Stimulated activated CD4-positive, alpha-beta T cell treated with anti-CD3 and anti-CD28 coated beads, Interleukin-1b, Interleukin-23, amount 100 ng/mL, for 1 hour (primary cell): Measurements from ENCODE around the gene KHK.
"Not testable (repeated sequence)": the region's sequence is repeated elsewhere in the genome, so short reads cannot be mapped to it uniquely, and the experiment has no call there.

ENCODE experiments used
- DNase-seq, 2 donors: peaks; one replicate each; pipeline ENCODE4 v3.0.0-alpha.2; 2020; ENCODE audit warnings: low read depth in 2 of 2

The KHK gene

DNA sequence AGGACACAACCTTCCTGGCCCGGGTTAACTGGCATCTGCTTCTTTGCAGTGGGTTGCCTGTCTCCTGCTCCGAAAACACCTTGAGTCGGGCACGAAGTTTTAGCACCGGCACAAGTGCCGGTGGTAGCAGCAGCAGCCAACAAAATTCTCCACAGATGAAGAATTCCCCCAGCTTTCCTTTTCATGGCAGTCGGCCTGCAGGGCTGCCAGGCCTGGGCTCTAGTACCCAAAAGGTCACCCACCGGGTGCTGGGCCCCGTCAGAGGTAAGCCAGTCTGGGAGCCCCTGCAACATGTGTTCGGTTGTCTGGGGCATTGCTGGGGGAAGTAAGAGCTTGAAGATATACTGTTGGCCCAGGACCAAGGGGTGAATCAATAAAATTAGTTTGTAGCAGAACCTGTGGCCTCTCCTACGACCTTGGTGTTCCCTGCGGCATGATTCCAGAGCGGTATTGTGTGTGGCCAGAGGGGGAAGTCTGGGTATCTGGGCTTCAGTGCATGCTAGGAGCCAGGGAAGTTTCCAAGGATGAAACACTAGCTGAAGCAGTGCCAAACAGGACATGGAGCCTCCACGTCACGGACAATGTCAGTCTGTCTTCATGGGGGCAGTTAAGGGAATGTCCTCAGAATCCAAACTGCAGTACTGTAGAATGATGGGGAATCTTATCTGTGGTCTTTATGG, 27.3 kb upstream of the KHK start:
- DNase-seq = no peak

DNA sequence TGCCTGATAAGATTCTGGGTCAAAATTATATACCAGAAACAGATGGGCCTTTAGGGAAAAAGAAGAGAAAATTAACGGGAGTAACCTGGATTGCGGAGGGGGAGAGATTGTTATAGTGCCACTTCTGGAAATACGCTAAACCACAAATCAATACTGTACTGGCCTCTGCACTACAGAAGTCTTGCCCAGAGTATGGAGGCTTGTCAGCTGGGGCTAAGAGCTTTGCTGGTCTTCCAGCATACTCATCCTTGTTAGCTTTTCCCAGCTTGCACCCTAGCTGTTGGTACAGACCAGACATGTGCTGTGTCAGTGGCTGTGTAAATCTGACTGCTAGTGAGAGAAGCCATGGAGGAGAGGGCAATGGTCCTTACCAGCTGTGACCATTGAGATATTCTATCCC, 26.2 kb upstream of the KHK start:
- no peak for DNase-seq

DNA sequence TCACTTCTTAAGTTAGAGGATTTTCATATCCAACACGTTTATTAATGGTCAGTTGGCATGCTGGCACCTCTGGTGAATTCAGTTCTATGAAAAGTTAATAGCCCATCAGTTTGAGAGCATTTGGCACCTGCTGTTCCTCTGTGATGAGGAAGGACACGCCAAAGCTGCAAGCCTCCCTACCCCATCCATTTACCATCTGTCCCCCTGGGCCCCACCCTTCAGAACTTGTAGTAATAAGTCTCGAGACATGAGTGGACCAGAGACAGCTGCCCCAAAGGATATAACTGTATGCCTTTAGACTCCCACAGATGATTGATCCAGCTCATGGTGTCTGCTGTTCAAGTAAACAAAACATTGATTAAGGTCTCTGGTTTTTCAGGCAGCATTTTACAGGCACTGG, 21.4 kb upstream of the KHK start:
- DNase-seq = no peak

DNA sequence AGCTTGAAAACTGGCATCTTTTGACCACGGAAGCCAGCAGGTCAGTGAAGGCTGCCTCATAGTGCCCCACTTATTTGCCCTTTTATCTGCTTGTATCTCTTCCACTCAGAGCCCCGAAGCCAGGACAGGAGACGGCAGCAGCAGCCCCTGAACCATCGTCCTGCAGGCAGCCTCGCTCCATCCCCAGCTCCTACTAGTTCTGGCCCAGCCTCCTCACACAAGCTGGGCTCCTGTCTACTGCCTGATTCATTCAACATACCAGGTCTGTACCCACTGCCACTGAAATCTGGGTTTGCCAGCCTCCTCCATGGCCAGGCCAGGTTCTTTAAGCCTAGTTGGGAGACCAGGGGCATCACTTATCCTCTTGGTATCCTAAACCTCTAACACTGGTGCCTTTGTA, 19.2 kb upstream of the KHK start:
- DNase-seq = no peak

DNA sequence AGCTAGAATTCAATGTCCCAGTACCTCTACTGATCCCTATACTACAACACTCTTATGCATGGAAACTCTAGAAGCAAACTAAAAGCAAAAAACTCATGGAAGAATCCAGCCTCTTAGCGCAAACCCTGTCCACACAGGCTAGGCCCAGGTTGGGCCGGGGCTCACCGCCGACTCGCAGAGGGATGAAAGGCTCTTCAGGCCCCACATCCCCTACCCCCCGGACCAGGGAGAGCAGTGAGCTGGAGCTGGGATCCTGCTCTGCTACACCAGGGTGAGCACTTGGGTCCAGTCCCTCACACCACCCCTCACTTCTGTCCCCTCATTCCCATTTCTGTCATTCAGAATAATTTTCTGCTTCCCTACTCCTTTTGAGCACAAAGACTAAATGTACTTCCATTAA, 17.1 kb upstream of the KHK start:
- DNase-seq = no peak

DNA sequence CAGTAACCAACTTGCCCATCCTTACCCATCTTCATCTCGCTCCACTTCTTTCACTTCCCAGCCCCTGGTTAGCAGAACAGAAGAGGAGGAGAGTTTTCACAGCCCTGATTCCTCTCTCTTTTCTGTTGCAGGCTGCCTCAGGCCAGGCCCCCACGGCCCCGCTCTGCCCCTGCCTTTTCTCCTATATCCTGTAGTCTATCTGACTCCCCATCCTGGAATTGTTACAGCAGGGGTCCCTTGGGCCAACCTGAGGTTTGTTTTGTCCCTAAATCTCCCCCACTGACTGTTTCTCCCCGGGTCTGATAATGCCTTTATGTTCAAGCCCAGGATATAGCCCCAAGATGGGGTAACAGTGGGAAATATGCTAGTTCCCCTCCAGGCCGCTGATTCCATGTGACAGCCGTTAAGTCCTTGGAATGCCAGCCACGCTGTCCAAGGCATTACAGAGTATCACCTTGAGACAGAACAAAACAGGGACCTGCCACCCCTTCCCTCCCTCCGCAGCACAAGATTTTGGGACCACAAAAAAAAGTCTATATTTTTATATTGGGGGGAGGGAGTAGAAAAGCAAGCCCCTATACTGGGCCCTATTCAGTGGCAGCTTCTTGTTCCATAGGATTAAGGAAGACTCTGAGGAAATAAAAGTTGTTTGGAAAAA, 16.5 kb upstream of the KHK start:
- no peak for DNase-seq

DNA sequence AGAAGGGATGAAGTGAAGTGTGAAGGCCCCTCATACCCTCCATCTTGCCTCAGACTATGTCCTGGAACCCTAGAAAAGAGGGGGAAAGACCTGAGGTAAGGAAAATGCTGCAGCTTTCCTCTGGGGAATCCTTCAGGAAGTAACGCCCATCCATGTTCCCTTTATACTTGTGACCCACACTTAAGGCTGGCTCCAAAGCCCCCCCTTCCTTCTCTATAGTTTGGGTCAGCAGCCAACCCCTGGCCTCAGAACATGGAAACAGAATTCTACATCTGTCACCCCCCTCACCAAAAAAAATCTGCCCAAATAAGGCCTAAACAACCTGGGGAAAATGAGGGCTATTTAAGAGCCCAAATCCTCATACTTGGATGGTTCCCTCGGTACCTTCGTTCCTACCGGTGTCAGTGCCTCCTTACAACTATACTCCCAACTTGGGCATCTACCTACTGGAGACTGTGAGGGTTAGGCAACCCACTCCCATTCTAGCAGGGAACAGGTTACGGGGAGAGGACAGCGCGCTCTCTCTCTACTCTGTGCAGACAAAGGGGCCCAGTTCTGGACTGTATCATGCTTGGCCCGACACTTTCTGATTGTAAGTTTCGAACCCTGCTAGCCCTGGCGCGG, 15.8 kb upstream of the KHK start:
- DNase-seq = no peak

DNA sequence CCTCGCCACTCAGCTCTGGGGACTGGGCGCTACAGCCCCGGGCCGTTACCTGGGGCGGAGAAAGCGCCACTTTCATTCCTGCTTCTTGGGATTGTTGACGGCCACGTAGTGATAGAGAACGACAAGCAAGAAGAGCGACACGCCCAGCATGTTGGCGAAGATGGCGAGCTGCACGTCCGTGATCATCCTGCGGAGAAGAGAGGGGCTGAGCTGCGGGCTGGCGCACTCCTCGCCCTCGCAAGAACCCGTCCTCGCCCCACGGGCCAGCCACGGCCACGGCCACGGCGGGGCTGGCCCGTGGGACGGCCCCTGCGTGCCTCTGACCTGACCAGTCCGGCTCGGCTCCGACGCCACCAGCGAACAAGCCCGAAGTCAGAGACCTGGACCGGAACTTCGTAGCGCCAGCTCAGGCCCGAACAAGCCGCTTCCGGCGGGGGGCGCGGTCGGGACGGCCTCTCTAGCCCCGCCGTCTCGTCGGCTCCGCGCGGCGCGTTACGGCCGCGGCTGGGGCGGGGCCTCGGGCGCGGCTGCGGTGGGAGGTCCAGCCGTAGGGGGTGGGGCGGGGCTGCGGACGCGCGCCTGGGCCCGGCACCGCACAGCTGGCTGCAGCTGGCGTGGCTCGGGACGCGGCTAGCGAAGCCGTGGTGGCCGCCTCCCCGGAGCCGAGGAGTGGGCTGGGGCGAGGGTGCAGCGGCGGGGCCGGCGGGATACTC, 15.1 kb upstream of the KHK start, which contains the start of gene OST4:
TSS of gene OST4 (minus strand) at position 378 of the 713 bp plus-strand sequence.
- peak; percentile 68 to 80 for DNase-seq

DNA sequence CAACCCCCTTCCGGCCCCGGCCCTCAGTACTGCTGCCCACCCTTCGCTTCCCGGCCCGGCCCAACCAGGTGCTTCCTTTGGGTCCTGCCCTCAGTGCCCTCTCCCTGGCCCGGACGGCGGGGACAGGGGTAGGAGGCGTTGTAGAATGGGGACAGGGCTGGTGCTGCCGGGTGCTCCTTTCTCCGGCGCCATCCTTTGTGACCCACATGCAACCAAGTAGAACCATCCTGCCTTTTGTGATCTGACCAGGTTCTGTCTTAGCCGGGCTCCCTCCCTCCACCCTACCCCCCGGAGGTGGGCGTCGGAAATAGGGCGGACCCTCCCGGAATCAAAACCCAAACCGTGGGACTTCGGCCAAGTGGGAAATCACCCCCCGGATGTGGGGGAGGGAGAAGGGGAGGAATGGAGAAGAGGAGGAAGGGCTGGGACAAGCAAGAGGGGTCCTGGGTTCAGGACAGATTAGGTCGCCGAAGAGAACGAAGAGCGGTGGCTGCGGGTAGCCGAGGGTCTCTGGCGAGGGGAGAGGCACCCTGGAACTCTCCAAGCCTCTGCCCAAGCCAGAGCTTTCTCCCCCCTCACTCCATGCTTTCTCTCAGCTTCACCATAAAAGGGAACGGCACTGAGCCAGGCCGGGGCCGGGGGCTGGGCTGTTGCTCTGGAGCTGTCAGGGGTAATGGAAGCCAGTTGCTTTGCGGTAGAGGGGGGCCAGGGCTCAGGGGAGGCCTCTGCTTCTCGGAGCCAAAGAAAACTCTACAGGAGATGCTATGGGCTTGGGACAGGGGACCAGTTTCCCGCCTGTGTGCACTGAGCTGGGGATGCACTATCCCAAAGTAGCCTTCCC, 14.4 kb upstream of the KHK start:
- no peak for DNase-seq

DNA sequence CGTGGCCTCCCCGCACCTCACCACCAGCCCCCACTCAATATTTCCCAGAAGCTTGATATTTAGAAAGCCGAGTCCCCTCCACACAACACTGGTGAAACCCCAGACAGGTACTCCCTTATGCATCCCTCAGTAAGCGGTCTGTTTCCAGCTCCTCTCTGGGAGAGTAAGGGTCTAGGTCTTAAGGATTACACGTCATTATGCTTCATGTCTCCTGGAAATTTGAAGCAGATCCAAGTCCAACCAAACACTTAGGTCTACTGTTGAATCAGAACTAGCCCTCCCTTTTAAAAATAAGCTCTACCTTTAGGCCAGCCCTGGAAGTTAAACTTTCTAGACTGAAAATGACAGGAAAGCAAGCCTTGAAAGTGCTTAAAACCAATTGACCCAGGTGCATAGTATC, 13.7 kb upstream of the KHK start:
- no peak for DNase-seq

DNA sequence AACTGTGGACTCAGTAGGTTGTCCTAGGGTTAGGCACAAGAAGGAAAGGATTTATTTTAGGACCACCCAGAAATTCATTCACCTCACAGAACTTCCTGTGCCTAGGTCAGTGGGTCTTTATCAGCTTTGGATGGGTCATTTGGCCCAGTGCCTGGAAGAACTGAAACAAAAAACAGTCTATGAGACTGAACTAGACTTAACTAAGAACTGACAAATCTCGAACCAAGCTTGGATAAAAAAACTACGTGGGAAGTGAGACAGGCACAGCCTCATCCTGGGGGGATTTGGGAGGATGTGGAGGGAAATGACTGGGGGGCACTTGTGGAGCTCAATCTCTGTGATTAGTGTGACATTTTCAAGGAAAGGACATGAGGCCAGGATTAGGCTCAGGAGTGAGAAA, 12.8 kb upstream of the KHK start:
- DNase-seq = no peak

DNA sequence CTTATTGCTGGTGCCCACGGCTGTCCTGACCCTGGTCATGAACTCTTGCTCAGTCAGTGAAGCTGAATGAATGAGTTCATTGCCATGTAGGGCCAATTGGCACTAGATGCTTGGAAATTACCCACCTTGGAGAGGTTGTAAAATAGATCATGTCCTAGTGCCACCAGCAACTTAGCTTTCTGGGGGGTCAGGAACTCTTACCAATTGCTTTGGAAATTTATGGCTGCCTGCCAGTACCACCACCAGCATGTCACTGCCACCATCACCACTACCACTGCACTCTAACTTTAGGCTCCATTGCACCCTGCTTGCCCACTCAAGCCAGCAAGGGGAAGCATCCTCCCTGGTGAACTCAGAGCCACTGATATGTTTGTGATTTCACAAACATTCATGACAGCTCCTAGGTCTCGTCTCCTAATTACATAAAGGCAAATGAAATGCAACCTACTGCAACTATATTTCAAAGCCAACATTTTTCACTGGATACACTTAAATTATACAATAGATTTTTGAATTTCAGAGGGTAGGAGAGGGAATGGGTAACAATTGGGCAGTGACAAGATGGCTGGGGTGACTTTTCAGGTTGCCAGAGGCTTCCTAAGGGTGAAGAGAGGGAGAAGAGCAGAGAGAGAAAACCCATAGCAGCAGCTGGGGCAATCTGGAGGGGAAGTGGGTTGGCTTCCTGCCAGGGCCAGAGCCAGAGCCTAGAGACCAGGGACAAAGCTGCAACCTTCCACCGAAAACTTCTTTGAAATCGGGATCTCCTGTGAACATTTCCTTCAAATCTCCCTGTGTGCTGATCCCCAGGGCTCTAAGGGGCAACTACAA, 11.6 kb upstream of the KHK start:
- DNase-seq = no peak

DNA sequence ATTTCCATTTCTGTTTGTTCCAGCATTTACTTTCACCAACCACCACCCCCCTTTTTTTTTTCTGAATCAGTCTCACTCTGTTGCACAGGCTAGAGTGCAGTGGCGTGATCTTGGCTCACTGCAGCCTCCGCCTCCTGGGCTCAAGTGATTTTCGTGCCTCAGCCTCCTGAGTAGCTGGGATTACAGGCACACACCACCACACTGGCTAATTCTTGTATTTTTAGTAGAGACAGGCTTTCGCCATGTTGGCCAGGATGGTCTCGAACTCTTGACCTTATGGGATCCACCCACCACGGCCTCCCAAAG, 11.1 kb upstream of the KHK start:
- not testable (repeated sequence) for DNase-seq

DNA sequence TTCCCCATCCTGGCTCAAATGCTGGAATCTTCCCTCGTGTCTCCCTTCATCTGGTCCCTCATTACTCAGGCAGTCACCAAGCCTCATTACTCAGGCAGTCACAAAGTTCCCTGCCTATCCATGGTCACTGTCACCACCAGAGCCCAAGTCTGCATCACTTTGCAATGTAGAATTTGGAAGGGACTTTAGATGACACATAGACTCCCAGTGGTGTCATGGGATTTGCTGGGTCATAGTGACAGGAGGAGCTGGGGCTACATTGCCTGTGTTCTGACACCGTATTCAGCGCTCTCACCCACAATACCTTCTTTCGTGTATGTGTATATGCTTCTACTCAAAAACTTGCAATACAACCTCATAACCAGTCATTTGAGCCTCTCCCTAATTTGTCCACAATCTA, 10.2 kb upstream of the KHK start:
- no peak for DNase-seq

DNA sequence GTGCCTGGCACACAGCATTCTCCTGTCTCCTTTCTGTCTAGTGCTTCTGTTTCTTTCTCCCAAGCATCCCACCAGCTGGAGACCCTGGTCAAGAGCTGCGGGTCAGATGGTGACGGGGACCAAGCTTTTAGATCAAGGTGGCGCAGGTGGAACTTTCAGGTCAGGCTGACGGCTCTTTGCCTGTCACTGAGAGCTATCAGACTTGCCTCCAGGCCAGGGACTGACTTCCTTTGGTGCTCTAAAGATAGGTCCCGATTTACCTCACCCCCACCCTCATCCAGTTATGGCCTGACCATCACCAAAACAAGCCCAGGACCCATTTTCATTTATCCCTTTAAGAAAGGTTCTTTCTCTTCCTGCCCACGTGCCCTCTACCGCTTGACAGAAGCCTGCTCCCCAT, 9.3 kb upstream of the KHK start:
- DNase-seq = no peak

DNA sequence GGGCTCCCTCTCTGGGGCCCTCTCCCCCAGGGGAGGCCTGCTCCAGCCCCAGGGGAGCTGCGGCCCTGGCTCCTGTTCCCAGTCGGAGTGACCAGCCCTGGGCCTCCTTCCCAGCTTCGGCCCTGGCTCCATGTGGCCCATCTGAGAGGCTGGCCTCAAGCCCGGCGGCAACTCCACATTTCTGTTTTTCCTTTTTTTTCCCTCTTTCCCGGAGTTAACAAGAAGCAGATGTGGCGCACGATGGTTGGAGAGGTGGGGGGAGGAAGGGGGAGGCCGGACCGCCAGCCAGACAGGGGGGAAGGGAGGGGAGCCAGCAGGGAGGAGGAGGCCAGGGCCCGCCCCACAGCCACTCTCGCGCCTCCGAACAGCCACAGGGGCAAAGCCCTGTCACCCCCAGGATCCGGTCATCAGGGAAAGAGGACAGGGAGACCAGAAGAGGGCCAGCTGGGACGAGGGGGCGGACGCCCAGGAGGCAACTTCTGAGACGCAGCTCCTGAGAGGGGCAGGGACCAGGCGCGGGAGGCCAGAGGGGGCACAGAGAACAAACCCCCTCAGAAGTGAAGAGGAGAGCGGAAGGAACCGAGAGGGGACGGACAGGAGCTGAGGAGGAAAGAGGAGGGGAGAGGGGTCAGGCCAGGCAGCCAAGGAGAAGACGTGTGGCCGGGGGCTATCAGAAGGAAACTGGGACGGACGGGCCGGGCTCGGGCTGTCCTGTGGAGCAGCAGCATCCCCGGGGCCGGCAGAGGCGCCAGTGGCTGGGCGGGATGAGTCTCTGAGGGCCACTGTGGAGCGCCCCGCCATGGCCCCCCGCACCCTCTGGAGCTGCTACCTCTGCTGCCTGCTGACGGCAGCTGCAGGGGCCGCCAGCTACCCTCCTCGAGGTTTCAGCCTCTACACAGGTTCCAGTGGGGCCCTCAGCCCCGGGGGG, 8.0 kb upstream of the KHK start, which contains the start of gene EMILIN1:
TSS of gene EMILIN1 (plus strand) at position 349 of the 928 bp plus-strand sequence. CDS start at position 800, 451 bp downstream.
- DNase-seq = no peak

DNA sequence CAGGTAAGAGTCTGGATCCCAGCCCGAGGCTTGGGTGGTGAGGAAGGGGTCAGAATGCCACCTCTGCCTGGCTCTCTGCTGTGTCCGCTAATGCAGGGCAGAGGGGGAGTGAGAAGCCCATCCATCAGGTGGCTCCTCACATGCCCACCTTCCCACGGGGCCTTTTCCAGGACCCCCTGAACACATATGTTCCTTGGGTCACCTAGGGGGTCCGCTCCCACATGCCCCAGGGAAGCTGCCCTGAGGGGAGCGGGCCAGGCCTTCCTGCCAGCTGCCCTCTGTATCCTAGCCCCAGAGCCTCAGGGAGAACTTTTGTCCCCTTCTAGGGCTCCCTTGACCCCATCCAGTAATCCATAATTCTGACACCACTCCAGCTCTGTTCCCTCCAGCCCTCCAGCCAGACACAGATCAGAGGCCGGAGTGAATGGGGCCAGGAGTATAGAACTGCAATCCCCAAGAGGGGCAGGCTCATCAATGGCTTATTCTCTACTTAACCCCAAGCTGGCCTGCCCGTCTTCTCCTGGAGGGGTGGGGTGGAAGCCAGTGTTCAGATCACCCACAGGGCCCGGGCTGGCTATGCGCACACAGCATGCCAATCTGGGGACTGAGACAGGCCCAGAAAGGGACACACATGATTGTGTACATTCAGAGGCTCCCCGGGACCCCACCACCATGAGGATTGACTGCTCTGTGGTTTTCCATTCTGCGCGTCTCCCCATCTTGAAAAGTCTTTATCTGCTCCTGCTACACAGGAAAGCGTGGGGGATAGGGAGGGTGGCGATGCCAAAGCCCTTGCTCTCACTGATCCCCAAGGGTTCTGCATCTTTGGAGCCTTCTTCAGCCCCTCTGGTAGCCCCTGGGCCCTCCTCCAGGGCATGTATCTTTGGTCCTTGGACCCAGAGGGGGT, 7.1 kb upstream of the KHK start:
- DNase-seq = no peak

DNA sequence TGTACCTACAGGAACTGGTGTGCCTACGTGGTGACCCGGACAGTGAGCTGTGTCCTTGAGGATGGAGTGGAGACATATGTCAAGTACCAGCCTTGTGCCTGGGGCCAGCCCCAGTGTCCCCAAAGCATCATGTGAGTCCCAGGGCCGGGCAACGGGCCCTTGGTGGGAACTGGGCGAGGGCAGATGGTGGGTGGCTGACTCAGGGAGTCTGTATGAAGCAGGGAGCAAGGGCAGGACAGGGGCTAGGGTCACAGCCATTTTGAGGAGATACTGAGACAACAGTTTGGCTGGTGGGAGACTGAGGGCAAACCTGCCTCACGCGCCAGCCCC, 6.5 kb upstream of the KHK start:
- no peak for DNase-seq

DNA sequence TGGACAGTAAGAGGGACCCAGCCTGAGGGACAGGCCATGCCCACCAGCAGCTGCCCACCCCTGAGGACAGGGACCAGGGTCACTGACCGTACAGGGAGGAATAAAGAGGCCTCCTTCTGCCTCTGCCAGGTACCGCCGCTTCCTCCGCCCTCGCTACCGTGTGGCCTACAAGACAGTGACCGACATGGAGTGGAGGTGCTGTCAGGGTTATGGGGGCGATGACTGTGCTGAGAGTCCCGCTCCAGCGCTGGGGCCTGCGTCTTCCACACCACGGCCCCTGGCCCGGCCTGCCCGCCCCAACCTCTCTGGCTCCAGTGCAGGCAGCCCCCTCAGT, 6.0 kb upstream of the KHK start:
- DNase-seq = no peak
